Mesendoderm (in vitro differentiated cells): Measurements from ENCODE around the gene TBX20.
A peak's percentile ranks its signal among the peaks of the same experiment; 100 is the strongest.

Experiments
- DNase-seq: peaks from one replicate; pipeline ENCODE4 v3.0.0; 2013
- H2AK5ac ChIP-seq: 2 replicates; pipeline ENCODE4 v1.6.1; 2013; ENCODE audit warnings: low read length, inconsistent platforms
- H2BK120ac ChIP-seq: 2 replicates; pipeline ENCODE4 v1.6.1; 2013; ENCODE audit warnings: low read depth, mild to moderate bottlenecking, low read length, moderate library complexity, mixed read lengths
- H2BK15ac ChIP-seq: replicated peaks from 2 replicates; pipeline ENCODE4 v1.6.1; 2013; ENCODE audit warnings: low read depth, mild to moderate bottlenecking, moderate library complexity
- H2BK5ac ChIP-seq: 2 replicates; pipeline ENCODE4 v1.6.1; 2013; ENCODE audit warnings: low read length, inconsistent platforms
- H3K18ac ChIP-seq: 2 replicates; pipeline ENCODE4 v1.6.1; 2013; ENCODE audit warnings: mild to moderate bottlenecking, low read length, mixed read lengths
- H3K23ac ChIP-seq: one replicate; pipeline ENCODE4 v1.6.1; 2013; ENCODE audit warnings: low read length
- H3K27ac ChIP-seq: 2 replicates; pipeline ENCODE4 v1.5.1; 2013; ENCODE audit warnings: low read depth, mild to moderate bottlenecking, inconsistent platforms, low read length, moderate library complexity
- H3K27me3 ChIP-seq: 2 replicates; pipeline ENCODE4 v1.6.1; 2013; ENCODE audit warnings: low read length, control low read depth, mild to moderate bottlenecking, inconsistent platforms; ENCODE audit not compliant: insufficient read depth, poor library complexity
- H3K36me3 ChIP-seq: 2 replicates; pipeline ENCODE4 v1.6.1; 2013; ENCODE audit warnings: low read length, inconsistent platforms; ENCODE audit not compliant: control insufficient read depth, insufficient read depth
- H3K4ac ChIP-seq: one replicate; pipeline ENCODE4 v1.6.1; 2013; ENCODE audit warnings: low read depth, mild to moderate bottlenecking, low read length, moderate library complexity
- H3K4me1 ChIP-seq: 2 replicates; pipeline ENCODE4 v1.6.1; 2013; ENCODE audit warnings: low read depth, low read length, inconsistent platforms; ENCODE audit not compliant: control insufficient read depth
- H3K4me2 ChIP-seq: 2 replicates; pipeline ENCODE4 v1.6.1; 2013; ENCODE audit warnings: low read length
- H3K4me3 ChIP-seq: 2 replicates; pipeline ENCODE4 v1.5.1; 2013; ENCODE audit warnings: mild to moderate bottlenecking, low read length
- H3K56ac ChIP-seq: one replicate; pipeline ENCODE4 v1.6.1; 2013; ENCODE audit warnings: low read length
- H3K79me1 ChIP-seq: 2 replicates; pipeline ENCODE4 v1.6.1; 2013; ENCODE audit warnings: low read length, inconsistent platforms
- H3K79me2 ChIP-seq: 2 replicates; pipeline ENCODE4 v1.6.1; 2013; ENCODE audit warnings: mild to moderate bottlenecking, low read length; ENCODE audit not compliant: control insufficient read depth, insufficient read depth
- H3K9ac ChIP-seq: 2 replicates; pipeline ENCODE4 v1.6.1; 2013; ENCODE audit warnings: low read length, inconsistent platforms
- H4K5ac ChIP-seq: one replicate; pipeline ENCODE4 v1.6.1; 2013; ENCODE audit warnings: low read length
- H4K8ac ChIP-seq: one replicate; pipeline ENCODE4 v1.6.1; 2013; ENCODE audit warnings: low read depth, mild to moderate bottlenecking, control low read depth, low read length, moderate library complexity
- WGBS: extraction: QIAGEN DNeasy Blood & Tissue Kit; methylation state at CpG from one replicate; pipeline ENCODE4 v1.1.7; 2013; ENCODE audit warnings: low lambda C conversion rate, missing lambda C conversion rate; ENCODE audit not compliant: insufficient coverage; ENCODE audit errors: extremely low coverage; 5-methylcytosine and 5-hydroxymethylcytosine counted together

Gene TBX20

DNA sequence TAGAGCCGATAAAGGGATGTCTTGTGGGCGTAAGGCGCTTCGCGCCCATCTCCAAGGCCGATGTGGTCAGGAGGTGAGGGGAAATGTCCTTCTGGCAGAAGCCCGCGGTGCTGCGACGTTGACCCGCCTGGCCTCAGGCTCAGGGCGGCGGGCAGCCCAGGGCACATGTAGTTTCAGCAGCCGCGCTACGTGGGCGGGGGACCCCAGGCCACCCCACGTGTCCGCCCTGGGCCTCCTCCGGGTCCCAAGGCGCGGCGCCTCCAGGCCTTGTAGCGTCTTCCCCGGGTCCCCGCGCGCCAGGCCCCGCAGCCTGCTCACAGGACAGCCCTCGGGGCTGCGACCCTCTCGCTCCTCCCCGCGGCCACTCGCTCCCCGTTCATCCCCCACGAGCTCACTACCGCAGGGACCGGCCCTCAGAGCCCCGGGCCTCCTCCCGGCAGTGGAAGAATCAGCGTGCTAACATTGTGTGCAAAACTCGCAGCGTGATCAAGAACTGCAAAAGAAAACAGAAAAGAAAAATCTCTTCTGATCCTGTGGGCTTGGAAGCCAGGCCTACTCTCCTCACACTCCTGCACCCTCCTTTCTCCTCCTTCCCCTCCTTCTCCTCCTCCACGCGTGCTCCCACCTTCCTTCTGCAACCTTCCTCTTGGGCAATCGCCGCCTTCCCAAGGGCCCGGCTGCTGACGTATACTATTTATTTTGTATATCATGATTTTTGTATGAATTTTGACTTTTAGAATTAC is 4.4 kb upstream of the TBX20 start:
- H3K23ac ChIP-seq = no peak overlapping the region
- H3K56ac ChIP-seq = peak overlapping the region; percentile 83
- no peaks in the 10 kb centered on the region for H3K79me2 ChIP-seq
- H3K9ac ChIP-seq = peak overlapping the region; percentile 53
- H4K5ac ChIP-seq = no peak overlapping the region
- H2BK15ac ChIP-seq = no peak overlapping the region
- H3K27ac ChIP-seq = no peak overlapping the region
- no peak overlapping the region for H4K8ac ChIP-seq
- no peak overlapping the region for H2BK120ac ChIP-seq
- H2AK5ac ChIP-seq = no peak overlapping the region
- peak overlapping the region; percentile 5 for H3K18ac ChIP-seq
- H3K4ac ChIP-seq = no peak overlapping the region
- H3K4me2 ChIP-seq = peak overlapping the region; percentile 45
- H2BK5ac ChIP-seq = no peak overlapping the region
- H3K36me3 ChIP-seq = no peaks in the 10 kb centered on the region
- H3K79me1 ChIP-seq = no peaks in the 10 kb centered on the region
- H3K4me1 ChIP-seq = peaks cover 6% of the 10 kb centered on the region
- no peak overlapping the region for H3K4me3 ChIP-seq
- DNase-seq = no peak
- no CpG with 5 or more reads among the region's 50 CpGs for WGBS
- H3K27me3 ChIP-seq = peaks cover 71% of the 10 kb centered on the region

GRCh38 chr7:35257251-35258124 is 3.6 kb upstream of the TBX20 start:
- Histone ChIP-seq H3K4me2 (peak overlapping the region; percentile 45), H3K27ac (no peak overlapping the region), H3K36me3 (no peaks in the 10 kb centered on the region), H3K4ac (no peak overlapping the region), H3K18ac (peak overlapping the region; percentile 5), H2BK15ac (no peak overlapping the region), H3K23ac (no peak overlapping the region), H2BK5ac (peak overlapping the region; percentile 48), H3K56ac (peak overlapping the region; percentile 83), H3K79me1 (no peaks in the 10 kb centered on the region), H3K79me2 (no peaks in the 10 kb centered on the region), H3K27me3 (peaks cover 77% of the 10 kb centered on the region), H3K9ac (peak overlapping the region; percentile 53), H3K4me1 (peaks cover 5% of the 10 kb centered on the region), H4K8ac (no peak overlapping the region), H2BK120ac (no peak overlapping the region), H3K4me3 (peak overlapping the region; percentile 15), H2AK5ac (no peak overlapping the region), H4K5ac (no peak overlapping the region)
- no CpG with 5 or more reads among the region's 69 CpGs for WGBS
- DNase-seq = peak; percentile 63

DNA sequence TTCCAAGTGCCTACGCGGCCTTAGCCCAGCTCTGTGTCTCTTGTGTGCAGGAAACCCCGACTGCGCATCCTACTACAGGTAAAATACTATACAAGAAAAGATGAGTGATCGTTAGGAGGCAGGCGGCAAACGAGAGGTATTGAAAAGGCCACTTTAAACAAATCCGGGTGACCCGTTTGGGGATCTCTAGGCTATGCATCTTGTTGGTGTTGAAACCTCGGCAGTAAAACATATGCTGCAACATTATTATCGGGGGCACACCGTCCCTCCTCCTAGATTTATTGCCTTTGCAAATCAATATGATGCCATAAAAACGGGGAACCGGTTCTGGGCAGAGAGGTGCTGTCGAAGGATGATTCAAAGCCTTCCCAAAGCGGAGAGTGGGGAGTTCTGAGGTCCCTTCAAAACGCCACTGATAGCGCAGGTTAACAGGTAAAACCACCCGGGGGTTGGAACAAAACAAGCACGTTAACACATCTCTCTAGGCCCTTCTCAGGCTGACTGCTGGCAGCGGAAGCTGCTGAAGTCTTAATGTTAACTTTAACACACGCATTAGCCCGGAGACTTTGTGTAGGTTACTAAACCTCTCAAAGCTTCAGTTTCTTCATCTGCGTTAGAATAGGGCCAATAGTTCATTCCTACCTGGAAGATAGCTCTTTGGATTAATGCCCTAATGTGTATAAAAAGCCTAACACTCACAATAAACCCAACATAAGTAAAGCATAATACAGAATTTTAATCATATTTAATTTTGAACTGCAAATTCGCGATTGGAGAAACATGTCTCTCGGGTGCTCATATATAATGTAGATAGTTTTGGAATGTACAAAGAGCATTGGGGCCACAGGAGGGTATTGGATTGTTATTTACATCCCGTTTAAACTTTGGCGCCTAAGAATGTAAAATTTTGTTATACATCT is 2.6 kb upstream of the TBX20 start:
- H3K4ac ChIP-seq = no peak overlapping the region
- H2AK5ac ChIP-seq = no peak overlapping the region
- DNase-seq = peak; percentile 64
- H4K5ac ChIP-seq = no peak overlapping the region
- H3K4me3 ChIP-seq = no peak overlapping the region
- no peaks in the 10 kb centered on the region for H3K79me2 ChIP-seq
- no CpG with 5 or more reads among the region's 29 CpGs for WGBS
- H2BK15ac ChIP-seq = no peak overlapping the region
- no peaks in the 10 kb centered on the region for H3K79me1 ChIP-seq
- peak overlapping the region; percentile 51 for H3K23ac ChIP-seq
- no peak overlapping the region for H3K18ac ChIP-seq
- no peak overlapping the region for H3K56ac ChIP-seq
- no peak overlapping the region for H3K27ac ChIP-seq
- peaks cover 79% of the 10 kb centered on the region for H3K27me3 ChIP-seq
- H3K36me3 ChIP-seq = no peaks in the 10 kb centered on the region
- no peak overlapping the region for H2BK120ac ChIP-seq
- no peak overlapping the region for H3K4me2 ChIP-seq
- no peak overlapping the region for H3K9ac ChIP-seq
- H4K8ac ChIP-seq = no peak overlapping the region
- no peak overlapping the region for H2BK5ac ChIP-seq
- H3K4me1 ChIP-seq = peaks cover 3% of the 10 kb centered on the region

GRCh38 chr7:35255443-35256255 is 1.7 kb upstream of the TBX20 start:
- Histone ChIP-seq H2AK5ac (no peak overlapping the region), H3K23ac (no peak overlapping the region), H2BK15ac (no peak overlapping the region), H3K56ac (no peak overlapping the region), H3K27ac (no peak overlapping the region), H3K27me3 (peaks cover 76% of the 10 kb centered on the region), H3K4me3 (no peak overlapping the region), H4K5ac (no peak overlapping the region), H3K79me1 (no peaks in the 10 kb centered on the region), H3K4me2 (no peak overlapping the region), H4K8ac (no peak overlapping the region), H3K18ac (no peak overlapping the region), H3K4me1 (peaks cover 3% of the 10 kb centered on the region), H3K9ac (no peak overlapping the region), H3K36me3 (no peaks in the 10 kb centered on the region), H3K79me2 (no peaks in the 10 kb centered on the region), H2BK5ac (no peak overlapping the region), H3K4ac (no peak overlapping the region), H2BK120ac (no peak overlapping the region)
- DNase-seq = peak; percentile 41
- no CpG with 5 or more reads among the region's 19 CpGs for WGBS
